DMS53 (cell line): ENCODE results near the gene ADAMTS10.
A peak's percentile ranks its signal among the peaks of the same experiment; 100 is the strongest.
"Not testable (repeated sequence)": the region's sequence is repeated elsewhere in the genome, so short reads cannot be mapped to it uniquely, and the experiment has no call there.

ENCODE experiments used
- DNase-seq: peaks from one replicate; lab custom pipeline; 2025; lab: John Stamatoyannopoulos, UW

Gene ADAMTS10

GRCh38 chr19:8592231-8593009 lies 18.1 kb downstream of the ADAMTS10 start:
- DNase-seq = peak; percentile 28

DNA sequence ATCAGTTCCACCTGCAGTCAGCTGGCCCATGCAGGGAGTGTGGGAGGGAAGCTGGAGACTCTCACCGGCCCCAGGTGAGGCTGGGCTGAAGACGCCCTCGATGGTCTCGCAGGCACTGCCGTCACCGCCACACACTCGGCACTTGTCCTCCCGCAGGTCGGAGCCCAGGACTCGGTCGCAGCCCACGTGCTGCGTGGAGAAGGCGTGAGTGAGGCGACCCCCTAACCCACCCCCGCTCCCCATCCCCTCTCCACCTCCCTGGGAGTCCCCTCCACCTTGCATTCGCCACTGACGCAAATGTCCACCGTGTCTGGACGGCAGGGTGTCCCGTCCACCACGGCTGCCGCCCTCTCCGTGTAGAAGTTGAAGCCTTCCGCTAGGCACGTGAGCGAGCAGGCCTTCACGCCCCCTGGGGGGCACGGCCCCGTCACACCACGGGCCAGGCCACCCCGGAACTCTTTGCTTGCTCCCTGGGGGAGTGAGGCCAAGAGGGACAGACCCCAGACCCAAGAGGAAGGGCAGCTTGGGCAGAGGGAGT lies 21.3 kb downstream of the ADAMTS10 start:
- DNase-seq = no peak

DNA sequence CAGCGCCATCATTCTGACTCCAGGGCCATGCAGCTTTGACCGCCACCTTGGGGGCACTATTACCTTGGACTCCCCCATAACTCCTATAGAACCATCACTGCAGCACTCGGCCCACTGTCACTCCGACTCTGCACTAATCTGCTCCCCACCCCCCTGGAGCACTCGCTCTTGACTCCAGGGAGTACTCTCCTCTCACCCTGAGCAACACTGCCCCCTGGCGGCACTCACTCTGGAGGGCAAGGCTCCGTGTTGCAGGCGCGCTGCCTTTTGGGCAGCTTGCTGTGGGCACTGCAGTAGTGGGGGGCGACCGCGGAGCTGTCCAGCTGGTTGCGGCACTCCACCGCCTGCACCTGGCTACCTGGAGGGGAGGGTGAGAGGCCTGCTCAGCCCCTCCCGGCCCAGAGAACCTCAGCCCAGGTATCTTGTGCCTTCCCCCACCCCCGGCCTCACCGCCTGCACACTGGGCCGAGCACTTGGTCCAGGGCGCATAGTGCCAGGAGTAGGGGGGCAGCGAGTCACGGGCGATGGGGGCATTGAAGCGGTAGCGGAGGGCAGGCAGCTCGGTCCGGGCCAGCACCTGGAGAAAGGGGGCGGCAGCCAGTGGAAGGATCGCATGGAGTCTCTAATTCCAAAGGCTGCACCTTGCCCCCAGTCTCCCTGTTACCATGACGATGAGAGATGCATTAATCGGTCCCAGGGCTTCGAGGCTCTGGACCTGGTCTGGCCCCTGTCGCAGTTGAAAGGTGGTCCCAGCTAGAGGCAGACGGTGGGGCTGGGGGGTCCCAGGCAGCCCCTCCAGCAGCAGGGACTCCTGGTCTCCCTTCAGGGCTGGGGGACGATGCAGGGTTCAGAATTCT lies 24.4 kb downstream of the ADAMTS10 start:
- peak; percentile 43 for DNase-seq

- no peak for DNase-seq
Observed at GRCh38 chr19:8584965-8585893, 25.3 kb downstream of the ADAMTS10 start.

- peak; percentile 64 for DNase-seq
Observed at GRCh38 chr19:8580710-8581281, 29.7 kb downstream of the ADAMTS10 start.

GRCh38 chr19:8578642-8579265 lies 31.8 kb downstream of the ADAMTS10 start:
- DNase-seq = peak; percentile 62

GRCh38 chr19:8577741-8578140 lies 32.8 kb downstream of the ADAMTS10 start:
- no peak for DNase-seq

DNA sequence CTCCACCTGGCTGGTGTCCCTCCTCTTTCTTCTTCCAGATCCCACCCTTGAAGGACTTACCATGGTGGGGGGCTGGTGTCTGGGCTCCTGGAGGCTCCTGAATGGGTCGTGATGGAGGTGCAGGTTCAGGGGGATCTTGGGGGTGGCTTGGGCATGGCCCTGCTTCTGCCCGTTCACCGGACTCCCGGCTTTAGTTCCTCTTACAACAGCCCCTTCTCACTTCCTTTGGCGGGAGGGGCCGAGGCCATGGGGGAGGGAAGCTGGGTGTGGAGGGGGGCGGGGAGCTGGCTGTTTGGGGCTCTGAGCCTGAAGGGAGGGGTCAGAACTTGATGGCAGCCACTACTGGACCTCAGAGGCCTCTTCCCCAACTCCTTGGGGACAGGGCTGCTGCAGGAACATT lies 33.3 kb downstream of the ADAMTS10 start, which contains the start of gene MYO1F:
MYO1F (minus strand) TSS at position 196 of the 400 bp plus-strand sequence; CDS start at position 63, 133 bp downstream.
- no peak for DNase-seq

GRCh38 chr19:8576273-8576993 lies 34.1 kb downstream of the ADAMTS10 start:
- DNase-seq = no peak

DNA sequence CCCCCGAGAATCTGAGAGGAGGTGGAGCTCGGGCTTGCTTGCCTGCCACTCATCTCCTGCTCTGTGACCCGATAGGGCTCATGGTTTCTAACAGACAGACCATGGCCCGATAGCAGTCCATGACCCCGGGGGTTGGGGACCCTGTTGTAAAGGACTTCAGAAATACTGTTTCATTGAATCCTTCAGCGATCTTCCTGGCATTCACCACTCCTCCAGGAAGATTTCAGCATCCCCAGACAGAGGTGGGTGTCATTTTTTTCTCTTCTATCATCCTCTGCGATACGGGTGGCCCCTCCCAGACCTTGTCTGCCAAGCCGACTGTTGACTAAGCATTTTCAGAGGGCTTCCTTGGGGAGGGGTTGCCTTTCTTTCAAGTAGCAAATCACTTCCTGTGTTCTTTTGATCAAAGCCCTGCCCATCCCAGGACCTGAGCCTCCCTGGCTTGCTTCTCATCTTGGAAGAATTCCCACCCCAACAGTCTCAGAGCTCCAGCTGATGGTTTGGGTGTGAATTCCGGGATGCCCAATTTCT lies 35.0 kb downstream of the ADAMTS10 start:
- no peak for DNase-seq

DNA sequence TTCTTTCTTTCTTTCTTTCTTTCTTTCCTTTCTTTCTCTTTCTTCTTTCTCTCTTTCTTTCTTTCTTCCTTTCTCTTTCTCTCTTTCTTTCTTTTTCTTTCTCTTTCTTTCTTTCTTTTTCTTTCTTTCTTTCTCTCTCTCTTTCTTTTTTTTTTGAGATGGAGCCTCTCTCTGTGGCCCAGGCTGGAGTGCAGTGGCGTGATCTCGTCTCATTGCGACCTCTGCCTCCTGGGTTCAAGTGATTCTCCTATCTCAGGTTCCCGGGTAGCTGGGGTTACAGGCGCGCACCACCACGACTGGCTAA lies 35.9 kb downstream of the ADAMTS10 start:
- DNase-seq = not testable (repeated sequence)

GRCh38 chr19:8573316-8573715 lies 37.2 kb downstream of the ADAMTS10 start:
- no peak for DNase-seq

GRCh38 chr19:8571006-8571411 lies 39.5 kb downstream of the ADAMTS10 start:
- DNase-seq = peak; percentile 23

DNA sequence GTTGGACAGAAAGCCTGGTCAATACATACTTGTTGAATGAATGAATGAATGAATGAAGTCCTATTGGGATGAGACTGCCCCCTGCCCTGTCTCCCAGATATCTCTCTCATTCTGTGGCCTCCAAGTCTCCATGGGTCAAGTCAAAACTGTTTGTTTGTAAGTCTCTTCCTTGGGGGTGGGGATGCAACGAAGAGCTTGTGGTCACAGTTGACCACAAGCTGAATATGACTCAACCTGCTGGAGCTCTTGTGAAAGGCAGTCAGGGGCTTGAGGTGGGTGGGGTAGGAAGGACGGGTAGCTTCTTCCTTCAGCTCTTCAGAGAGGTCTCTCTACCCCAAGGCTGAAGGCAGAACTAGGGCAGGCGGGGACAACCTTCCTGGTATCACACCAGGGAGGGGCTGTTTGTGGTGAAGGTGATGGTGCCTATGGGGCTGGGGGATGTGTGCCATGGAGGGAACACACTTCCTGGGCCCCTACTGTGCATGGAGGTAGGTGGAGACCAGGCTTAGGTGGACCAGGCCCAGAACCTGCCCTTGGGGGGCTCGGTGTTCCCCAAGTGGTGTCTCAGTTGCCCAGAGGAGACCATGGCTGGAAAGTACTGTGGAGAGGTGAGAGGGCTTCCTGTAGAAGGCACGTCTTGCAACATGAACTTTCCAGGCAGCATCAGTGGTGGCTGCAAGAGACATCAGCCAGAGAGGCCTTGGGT lies 41.3 kb downstream of the ADAMTS10 start:
- DNase-seq = no peak

DNA sequence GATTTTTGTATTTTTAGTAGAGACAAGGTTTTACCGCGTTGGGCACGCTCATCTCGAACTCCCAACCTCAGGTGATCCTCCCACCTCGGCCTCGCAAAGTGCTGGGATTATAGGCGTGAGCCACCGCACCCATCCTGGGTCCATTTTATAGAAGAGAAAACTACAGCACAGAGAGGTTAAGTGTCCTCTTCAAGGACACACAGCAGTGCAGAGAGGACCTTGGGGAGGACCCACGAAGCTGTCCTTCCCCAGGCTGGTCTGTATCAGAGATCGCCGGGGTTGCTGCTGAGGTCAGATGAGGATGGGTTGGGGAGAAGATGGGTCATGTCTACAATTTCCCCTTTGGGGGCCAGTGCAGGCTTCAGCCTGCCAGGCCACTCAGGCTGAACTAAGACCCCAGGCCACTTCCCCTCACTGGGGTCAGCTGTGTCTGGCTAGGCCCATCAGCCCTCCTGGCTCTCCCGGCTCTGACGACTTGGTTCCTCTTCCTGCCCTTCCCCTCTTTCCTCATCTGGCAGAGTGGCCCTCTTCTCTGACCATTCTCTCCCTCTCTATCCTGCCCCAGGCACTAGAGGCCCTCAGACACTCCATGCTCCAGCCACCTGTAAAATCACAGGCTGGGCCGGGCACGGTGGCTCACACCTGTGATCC lies 42.9 kb downstream of the ADAMTS10 start:
- no peak for DNase-seq

DNA sequence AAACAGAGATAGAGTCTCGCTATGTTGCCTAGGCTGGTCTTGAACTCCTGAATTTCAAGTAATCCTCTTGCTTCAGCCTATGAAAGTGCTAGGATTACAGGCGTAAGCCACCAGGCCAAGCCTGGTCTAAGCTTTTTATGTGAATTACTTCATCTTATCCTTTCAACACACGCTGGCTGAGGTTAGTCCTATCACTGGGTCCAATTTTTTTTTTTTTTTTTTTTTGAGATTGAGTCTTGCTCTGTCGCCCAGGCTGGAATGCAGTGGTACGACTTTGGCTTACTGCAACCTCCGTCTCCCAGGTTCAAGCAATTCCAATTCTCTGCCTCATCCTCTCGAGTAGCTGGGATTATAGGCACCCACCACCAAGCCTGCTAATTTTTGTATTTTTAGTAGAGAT lies 43.7 kb downstream of the ADAMTS10 start:
- no peak for DNase-seq

- not testable (repeated sequence) for DNase-seq
Observed at GRCh38 chr19:8564866-8565265, 45.6 kb downstream of the ADAMTS10 start.

GRCh38 chr19:8561075-8561764 lies 49.3 kb downstream of the ADAMTS10 start:
- no peak for DNase-seq
